CD4-positive, alpha-beta T cell treated with Interleukin-15 for 1 hour (primary cell): ENCODE measurements around the gene RIPOR3.
A peak's percentile ranks its signal among the peaks of the same experiment; 100 is the strongest.

Source experiments
- DNase-seq: peaks from one replicate; pipeline ENCODE4 v3.0.0-alpha.2; 2020

The RIPOR3 gene

DNA sequence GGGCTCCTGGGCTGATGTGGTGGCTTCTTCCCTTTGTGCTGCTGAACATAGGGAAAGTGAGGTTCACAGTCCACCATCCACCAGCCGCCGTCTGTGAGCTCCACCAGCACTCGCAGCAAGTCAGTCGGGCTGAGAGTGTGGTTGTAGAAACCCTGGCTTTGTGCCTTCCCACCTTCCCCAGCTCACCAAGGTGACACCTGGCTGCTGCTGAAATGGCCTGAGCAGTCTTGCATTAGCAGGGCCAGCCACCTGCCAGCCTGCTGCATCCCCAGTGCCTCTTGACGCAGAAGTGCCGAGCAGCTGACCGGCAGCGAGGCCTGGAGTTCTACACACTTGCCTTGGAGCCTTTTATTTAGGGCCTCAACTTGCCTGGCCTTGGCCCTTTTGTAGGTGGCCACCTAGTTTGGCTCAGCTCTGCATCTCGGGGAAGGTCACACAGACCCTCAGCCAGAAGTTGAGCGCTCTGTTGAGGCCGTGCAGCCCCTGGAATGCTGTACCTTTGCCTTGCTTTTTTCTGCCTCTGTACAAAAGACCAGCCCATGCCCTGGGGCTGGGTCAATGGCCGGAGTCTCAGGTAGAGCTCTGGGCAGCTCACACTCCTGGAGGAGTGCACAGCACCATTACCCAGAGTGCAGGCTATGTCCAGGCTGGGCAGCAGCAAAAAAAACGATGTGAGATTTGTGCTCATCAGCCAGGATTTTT is 104.7 kb downstream of the RIPOR3 start:
- DNase-seq = no peak

DNA sequence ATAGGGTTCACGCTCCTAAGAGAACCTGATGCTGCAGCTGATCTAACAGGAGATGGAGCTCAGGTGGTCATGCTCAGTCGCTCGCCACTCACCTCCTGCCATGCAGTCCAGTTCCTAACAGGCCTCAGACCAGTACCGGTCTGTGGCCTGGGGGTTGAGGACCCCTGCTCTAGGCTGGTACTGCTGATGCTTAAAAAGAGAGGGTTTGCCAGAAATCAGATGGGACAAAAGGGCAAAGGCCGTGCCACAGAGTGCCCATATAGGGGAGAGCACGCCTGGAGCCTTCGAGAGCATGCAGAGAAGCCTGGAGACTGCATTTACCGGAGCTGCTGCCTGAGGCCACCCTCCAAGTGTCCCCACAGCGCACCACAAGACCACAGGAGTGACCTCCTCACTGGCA is 105.7 kb downstream of the RIPOR3 start:
- DNase-seq = no peak

DNA sequence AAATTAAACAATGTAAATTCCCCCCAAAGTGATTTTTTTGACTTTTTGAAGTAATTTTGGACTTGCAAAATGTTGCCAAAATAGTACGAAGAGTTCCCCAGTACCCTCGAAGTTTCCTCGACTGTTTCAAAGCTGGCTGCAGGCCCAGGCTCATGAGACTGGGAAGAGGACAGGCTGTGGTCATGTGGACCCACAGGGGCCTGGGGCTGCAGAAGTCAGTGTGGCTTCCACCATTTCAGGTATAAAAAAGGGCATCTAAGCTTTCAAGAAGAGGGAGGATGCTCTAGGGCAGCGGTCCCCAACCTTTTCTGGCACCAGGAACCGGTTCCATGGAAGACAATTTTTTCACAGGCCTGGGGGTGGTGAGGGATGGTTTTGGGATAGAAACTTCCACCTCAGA is 106.1 kb downstream of the RIPOR3 start:
- no peak for DNase-seq

DNA sequence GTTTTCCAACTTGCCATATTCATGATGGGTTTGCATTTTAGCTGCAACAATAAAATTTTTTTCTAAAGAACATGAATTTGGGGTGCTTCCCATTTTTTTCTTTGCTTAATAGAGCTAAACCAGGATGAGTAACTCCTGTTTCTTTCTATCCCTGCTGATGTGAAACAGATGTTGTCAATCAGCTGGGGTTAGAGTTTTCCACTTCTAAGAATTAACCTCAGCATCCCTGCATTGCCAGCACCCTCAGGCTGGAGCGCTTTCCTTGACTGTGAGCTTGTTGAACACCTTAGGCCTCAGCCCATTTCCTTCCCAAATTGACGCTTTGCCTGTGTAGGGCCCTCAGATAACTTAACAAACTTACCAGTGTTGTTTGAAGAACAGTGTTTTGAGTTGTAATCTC is 106.7 kb downstream of the RIPOR3 start:
- no peak for DNase-seq

DNA sequence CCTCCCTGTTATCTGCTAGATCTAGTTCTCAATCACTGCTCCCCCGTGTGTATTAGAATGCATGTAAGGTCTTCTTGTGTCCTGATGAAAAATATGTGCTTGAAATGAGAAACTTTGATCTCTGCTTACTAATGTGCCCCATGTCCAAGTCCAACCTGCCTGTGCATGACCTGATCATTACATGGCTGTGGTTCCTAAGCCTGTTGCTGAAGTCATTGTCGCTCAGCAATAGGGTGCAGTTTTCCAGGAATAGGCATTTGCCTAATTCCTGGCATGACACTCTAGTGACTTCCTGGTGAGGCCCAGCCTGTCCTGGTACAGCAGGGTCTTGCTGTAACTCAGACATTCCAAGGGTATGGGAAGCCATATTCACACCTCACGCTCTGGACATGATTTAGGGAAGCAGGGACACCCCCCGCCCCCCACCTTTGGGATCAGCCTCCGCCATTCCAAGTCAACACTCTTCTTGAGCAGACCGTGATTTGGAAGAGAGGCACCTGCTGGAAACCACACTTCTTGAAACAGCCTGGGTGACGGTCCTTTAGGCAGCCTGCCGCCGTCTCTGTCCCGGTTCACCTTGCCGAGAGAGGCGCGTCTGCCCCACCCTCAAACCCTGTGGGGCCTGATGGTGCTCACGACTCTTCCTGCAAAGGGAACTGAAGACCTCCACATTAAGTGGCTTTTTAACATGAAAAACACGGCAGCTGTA is 107.7 kb downstream of the RIPOR3 start:
- DNase-seq = no peak

DNA sequence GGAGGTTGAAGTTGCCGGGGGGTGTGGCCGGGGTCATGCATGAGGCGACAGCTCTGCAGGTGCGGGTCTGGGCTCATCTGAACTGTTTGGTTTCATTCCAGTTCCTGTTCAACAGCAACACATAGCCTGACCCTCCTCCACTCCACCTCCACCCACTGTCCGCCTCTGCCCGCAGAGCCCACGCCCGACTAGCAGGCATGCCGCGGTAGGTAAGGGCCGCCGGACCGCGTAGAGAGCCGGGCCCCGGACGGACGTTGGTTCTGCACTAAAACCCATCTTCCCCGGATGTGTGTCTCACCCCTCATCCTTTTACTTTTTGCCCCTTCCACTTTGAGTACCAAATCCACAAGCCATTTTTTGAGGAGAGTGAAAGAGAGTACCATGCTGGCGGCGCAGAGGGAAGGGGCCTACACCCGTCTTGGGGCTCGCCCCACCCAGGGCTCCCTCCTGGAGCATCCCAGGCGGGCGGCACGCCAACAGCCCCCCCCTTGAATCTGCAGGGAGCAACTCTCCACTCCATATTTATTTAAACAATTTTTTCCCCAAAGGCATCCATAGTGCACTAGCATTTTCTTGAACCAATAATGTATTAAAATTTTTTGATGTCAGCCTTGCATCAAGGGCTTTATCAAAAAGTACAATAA is 108.6 kb downstream of the RIPOR3 start:
- no peak for DNase-seq

DNA sequence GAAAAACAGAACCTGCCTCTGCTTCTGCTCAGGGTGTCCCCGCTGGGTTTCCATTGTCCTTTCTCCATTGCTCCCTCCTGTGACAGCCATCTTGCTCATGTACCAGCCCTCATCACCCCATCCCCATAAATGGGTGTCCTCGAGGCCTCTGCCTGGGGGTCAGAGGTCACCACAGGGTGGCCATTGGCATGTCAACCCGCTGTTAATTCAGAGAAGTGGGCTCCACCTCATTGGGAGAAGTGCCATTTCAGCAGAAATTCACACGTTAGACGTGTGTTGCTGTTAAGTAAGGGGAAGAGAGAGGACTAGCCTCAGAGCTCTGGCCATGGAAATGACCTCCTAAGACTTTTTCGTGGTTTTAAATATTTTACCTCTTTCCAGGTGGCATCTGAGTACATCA is 109.2 kb downstream of the RIPOR3 start:
- no peak for DNase-seq

DNA sequence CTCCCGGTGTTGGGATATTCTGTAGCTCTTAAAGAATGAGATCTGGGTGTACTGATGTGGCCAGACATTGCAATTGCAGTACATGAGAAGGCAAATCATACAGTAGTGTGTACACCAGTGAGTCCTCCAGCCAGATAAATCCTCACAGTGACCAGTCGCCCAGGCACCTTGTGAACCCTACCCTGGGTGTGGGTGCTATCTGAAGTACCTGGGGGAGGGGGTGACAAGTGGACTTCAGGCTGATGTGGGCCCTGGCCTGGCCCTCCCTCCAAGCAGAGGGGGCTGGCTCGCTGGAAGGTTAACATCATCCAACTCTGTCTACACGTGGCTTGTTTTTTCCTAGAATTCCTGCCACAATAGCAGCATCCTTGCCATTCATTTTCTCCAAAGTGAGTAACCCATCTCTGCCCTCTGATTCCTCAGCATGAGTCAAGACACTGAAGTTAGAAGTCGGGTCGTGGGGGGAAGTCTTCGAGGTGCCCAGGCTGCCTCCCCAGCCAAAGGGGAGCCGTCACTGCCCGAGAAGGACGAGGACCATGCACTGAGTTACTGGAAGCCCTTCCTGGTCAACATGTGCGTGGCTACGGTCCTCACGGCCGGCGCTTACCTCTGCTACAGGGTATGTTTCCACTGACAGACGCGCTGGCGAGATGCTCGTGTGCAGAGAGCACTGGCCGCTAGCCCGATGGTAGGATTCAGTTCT is 110.3 kb downstream of the RIPOR3 start:
- DNase-seq = no peak

DNA sequence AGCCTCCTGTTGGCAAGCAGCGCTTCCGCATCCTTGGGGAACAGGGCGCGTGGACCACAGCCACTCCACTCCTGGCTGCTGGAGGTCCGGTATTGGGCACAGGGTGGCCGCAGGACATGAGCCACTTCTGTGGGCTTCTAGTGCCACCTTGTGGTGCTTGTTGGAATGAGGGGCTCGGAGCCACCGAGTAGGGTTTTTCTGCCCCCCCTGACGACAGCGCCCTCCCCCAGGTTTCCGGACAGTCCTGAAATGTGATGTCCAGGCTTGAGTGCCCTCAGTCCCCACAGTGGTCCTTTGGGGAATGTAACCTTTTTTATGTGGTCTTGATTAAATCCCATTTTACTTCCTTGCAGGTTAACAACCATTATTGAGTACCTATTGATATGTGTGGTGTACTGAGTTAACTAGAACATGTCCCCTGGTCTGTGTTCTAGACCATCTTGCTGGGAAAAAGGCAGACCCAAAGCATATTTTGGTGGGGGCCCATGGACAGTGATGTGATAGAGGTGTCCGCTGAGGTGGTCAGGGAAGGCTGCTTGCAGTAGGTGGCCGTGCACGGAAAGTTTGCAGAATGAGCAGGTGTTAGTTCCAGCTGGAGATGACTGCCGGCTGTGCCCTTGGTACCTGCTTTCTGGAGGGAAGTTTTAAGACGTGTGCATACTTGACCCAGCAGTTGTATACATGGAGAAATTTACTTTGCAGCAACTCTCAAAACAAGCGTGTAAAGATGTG is 111.2 kb downstream of the RIPOR3 start:
- DNase-seq = peak; percentile 36

DNA sequence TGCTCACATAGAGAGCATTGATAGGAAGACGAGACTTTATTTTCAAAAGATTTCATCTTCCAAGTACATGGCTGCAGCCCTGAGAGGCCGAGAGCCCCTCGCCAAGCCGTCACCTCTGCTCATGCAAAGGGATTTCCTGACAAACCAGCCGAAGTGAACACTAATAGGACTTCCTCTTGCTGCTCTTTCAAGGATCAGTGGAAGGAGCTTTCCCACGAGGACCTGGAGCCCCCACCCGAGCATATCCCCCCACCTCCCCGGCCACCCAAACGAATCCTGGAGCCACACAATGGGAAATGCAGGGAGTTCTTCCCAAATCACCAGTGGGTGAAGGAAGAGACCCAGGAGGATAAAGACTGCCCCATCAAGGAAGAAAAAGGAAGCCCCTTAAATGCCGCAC is 111.8 kb downstream of the RIPOR3 start:
- DNase-seq = no peak

DNA sequence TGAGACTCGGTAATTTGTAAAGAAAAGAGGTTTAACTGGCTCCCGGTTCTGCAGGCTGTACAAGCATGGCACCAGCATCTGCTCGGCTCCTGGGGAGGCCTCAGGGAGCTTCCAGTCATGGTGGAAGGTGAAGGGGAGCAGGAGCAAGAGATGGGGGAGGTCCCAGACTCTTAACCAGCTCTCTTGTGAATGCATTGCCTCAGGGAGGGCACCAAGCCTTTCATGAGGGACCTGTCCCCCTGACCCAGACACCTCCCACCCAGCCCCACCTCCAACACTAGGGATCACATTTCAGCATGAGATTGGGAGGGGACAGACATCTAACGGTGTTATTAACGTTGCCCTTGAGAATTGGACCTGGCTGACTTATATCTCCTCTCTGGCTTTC is 112.6 kb downstream of the RIPOR3 start:
- no peak for DNase-seq

DNA sequence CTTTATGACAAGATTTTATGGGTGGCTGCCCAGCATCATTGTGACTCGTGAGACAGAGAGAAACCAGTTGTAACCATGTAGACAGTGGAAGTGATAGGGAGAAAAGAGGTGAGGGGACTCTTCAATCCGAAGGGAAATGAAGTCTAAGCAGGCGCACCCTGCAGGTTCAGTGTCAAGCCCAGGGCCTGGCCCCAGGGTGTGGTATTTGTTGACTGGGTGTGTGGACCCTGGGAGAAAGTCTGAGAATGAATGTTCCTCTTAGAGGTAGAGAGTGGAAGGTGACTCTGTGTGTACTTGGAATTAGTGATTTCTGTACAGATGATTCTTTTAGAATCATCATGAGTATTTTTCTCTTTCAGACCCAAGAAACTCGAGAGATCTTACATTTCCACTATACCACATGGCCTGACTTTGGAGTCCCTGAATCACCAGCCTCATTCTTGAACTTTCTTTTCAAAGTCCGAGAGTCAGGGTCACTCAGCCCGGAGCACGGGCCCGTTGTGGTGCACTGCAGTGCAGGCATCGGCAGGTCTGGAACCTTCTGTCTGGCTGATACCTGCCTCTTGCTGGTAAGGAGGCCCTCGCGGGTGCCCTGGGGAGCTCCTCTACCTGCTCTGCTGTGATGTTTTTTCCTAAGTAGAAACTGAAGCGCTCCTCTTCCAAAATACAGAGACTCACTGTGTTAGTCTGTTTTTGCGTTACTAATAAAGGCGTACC is 113.1 kb downstream of the RIPOR3 start:
- no peak for DNase-seq

DNA sequence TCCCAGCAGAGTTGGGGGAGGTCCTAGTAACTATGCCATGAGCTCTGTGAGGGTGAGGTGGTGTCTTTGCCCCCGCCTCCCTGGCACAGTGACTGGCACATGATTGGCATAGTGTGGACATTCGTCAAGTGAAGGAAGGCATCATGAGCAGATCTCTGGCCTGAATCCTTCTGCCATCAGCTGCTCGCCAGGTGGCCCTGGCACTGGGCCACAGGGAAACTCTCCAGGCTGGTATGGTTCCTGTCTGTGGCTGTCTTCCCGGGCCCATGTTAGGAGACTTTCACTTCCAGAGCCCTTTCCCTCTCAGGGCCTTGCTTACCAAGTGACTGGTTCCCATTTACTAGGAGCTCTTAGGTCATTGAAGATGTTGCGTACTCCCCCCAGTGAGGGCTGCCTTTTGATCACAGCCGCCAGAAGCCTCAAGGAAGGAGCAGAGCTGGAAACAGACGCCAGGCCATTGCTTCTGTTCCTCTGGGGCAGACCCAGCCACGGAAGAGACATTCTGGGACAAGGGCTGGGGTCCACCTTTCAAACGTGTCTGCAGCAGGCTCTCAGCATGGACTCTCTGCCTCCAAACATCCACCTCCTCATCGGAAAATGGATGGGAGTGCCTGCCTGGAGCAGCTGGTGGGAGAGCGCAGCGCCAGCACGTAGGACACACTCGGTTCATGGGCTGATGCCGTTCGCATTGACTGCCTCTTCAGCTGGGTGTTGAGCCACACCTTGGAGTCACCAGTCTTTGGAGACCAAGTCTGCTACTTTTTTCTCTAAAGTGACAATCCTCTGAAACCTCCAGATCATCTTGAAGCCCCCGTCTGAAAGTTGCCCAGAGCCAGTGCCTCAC is 113.9 kb downstream of the RIPOR3 start:
- DNase-seq = no peak

DNA sequence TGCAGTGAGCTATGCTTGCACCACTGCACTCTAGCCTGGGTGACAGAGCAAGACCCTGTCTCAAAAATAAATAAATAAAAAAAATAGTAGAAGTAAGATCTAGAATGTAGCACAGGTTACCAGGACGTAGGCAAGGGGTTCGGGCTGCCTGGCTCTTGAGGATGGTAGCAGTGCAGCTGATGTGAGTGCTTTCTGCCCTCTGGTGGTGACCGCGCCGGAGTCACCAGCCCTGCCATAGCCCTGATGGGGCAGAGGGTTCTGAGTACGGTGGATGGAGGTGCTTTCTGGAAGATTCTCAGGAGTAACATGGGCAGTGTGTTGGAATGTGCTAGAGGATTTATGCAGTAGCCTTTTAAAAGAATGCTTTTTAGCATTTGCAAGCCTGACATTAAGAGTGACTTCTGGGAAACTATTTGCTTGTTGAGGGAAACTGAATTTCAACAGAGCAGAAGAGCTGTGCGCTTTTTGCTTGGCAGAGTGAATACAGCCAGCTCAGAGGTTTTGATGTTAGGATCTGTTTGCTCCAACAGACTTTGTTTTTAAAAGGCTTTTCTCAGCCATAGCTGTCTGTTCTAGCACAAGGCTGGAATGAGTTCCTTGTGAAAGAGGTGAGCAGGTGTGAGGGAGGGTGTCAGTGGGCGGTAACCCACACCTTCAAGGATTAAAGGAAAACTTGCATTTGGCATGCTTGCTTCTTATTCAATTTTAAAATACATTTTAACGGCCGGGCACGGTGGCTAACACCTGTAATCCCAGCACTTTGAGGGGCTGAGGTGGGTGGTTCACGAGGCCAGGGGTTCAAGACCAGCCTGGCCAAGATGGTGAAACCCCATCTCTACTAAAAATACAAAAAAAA is 115.2 kb downstream of the RIPOR3 start:
- peak; percentile 66 for DNase-seq

DNA sequence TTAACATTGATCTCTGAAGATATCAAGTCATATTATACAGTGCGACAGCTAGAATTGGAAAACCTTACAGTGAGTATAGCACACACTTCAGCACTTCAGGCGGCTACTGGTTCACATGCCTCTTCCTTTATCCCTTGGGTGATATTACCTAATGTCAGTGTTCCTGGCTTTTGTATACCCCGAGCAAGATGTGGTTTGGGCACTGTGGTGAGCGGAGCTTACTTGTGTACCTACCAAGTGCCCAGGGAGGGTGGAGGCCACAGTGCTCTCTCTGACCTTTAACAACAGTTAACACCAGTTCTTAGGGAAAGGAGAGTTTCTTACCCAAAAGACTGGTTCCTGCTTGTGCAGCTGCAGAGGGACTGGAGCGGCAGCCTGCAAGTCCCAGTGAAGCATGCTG is 116.8 kb downstream of the RIPOR3 start:
- no peak for DNase-seq

DNA sequence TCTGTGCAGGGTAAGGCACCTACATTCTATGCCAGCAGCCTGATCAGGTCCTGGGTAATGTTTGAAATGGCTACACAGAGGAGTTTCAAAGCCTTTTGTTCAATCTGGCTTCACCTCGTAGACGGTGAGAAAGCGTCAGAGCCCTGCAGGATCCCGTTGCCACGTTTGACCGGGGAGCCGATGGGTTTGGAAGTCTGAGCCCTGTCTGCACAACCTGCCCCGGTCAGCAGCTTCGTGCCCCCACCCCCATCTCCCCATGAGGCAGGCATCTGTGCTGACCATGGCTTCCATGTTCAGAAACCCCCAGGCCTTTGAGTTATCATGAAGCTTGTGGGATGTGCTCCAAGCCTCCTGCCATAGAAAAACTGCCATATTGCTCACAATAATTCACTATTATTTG is 117.2 kb downstream of the RIPOR3 start:
- DNase-seq = no peak

DNA sequence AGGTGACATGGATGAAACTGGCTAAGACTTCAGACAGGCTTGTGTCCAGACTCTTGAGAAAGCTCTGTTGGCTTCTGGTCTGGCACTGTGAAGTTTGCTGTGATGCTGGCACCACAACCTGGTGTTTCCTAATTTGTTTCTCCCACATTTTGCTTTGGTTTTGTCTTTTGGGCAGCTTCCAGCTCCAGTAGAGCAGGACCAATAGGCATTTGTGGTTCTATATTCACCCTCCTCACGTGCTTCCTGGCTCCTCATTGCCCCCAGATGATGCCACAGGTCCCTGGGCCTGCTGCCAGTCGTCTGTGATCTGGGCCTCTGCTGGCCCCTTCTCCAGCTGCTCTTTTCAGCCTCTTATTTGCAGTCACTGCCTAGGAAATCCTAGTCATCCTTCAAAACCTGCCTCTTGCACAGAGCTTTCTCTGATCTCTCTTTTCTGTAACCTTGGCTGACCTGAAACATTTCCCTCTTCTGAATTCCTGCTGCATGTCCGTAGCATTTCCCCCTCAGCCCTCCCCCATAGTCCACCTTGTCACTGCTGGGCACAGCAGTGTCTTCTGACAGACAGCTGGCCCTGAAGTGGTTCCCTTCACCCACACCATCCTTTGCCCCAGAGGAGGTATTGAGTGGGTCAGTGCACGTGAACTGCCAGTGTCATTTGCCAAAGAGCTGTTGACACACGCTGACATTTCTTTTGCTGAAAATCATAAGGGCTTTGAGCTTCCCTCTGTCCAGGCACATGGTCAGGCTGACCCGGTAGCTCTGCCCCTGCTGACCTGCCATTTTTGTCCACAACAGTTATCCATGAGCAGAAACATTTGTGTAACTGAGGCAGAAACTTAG is 118.2 kb downstream of the RIPOR3 start:
- no peak for DNase-seq

DNA sequence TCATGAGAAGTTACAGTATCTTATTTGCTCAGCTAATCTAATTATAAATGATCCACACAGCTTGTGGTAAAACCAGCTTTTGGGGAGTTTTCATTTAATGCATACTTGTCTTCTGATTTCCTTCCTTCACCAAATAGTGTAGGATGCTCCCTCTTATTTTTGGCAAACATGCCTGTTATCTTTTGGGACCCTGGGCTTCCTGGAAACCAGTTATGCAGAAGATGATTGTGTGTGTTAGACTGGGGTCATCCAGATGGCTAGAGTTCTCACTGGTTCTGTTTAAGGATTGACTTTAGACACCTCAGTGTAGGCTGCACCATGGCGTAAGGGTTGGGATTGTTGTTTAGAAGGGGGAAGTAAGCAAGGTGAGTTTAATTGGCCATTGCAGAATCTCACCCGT is 119.9 kb downstream of the RIPOR3 start:
- DNase-seq = no peak
